ENCODE measurements around the gene PLCD3. TPM values are rescaled to one million over a fixed set of nuclear protein-coding genes. Genes with fewer than 3 reads are reported as not detected.

Gene PLCD3
- total and polyA plus RNA-seq, 10 donors, result 1.5 to 9.9 (median 6.3) TPM

DNA sequence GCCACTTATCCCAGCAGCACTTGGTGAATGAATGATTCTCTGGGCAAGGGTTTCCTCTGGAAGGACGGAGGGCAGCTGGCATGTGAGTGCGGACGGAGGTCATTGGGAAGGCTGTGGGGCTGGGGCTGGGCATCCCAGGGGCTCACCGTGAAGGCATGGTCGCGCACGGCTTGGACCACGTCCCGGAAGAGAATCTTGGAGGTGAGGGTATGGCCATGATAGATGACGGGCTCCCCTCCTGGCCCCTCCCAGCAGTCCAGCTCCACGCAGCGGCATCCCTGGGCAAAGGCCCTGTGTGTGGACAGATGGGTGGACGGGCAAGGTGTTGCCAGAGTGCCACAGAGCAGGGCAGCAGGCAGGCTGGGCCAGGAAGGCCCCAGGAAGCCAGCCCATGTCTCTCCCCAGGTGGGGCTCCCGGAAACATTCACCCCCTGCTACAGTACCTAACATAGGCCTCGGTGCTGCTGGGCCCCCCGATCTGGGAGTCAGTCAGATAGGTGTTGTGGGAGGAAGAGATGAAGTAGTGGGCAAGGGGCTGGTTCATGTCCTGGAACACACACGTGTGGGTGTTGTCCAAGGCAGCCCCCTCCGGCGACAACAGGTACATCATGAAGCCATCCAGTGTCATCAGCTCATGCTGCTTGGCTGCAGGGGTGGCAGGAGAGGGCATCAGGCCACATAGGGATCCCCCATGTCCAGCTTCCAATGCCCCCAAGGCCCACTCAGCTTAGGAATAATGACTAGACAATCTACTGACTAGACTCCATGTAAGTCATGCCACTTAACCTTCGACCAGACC, 14.3 kb downstream of the PLCD3 start:
- no peaks in the 10 kb centered on the region for H3K9me3 ChIP-seq
- H3K27ac ChIP-seq, result no peak overlapping the region
- intact Hi-C loops (cut with DNase I; ENCODE audit: low total_unique reads), result no loop called here
- TF ChIP-seq, protein P1, sequence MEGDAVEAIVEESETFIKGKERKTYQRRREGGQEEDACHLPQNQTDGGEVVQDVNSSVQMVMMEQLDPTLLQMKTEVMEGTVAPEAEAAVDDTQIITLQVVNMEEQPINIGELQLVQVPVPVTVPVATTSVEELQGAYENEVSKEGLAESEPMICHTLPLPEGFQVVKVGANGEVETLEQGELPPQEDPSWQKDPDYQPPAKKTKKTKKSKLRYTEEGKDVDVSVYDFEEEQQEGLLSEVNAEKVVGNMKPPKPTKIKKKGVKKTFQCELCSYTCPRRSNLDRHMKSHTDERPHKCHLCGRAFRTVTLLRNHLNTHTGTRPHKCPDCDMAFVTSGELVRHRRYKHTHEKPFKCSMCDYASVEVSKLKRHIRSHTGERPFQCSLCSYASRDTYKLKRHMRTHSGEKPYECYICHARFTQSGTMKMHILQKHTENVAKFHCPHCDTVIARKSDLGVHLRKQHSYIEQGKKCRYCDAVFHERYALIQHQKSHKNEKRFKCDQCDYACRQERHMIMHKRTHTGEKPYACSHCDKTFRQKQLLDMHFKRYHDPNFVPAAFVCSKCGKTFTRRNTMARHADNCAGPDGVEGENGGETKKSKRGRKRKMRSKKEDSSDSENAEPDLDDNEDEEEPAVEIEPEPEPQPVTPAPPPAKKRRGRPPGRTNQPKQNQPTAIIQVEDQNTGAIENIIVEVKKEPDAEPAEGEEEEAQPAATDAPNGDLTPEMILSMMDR (IDR thresholded peaks at IDR 0.05 in 8 of 11, conservative IDR thresholded peaks at IDR 0.05 in 3 of 11), result no peak
- TF ChIP-seq POLR2A (IDR thresholded peaks at IDR 0.05) (no peak), POLR2AphosphoS5 (IDR thresholded peaks at IDR 0.05) (no peak)
- H3K27me3 ChIP-seq (replicated peaks in 1 of 7), result peaks cover 0 to 14% (median 4%) of the 10 kb centered on the region in 7 donors
- 91 to 96% (median 93%) methylated on average over 15 to 20 of the region's 20 CpGs for WGBS, 5 donors
- DNase-seq, result no peak
- peaks cover 0 to 4% (median 0%) of the 10 kb centered on the region in 6 donors for H3K4me1 ChIP-seq
- peaks cover 0 to 3% (median 0%) of the 10 kb centered on the region in 6 donors for H3K36me3 ChIP-seq
- no peak overlapping the region for H3K4me3 ChIP-seq

DNA sequence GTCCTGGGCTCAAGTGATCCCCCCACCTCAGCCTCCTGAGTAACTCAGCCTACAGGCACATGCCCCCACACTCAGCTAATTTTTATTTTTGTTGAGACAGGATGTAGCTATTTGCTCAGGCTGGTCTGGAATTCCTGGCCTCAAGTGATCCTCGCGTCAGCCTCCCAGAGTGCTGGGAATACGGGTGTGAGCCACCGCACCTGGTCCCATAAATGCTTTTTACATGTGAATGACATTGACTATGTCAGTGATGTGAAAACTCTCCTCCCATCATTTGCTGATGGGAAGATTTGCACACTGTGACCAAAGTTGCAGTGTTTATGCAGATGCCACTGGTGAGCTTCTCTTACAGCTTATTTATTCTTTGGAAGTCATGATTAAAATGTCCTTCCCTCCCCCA, 15.0 kb downstream of the PLCD3 start:
- Histone ChIP-seq H3K9me3 (no peaks in the 10 kb centered on the region), H3K4me3 (no peak overlapping the region), H3K27me3 (replicated peaks in 1 of 7) (peaks cover 0 to 14% (median 4%) of the 10 kb centered on the region in 7 donors), H3K27ac (no peak overlapping the region), H3K4me1 (peaks cover 0 to 6% (median 0%) of the 10 kb centered on the region in 6 donors), H3K36me3 (peaks cover 0 to 3% (median 0%) of the 10 kb centered on the region in 6 donors)
- 91 to 98% (median 92%) methylated on average over 4 of the region's 4 CpGs for WGBS, 5 donors
- no peak for TF ChIP-seq POLR2AphosphoS5 (IDR thresholded peaks at IDR 0.05)
- TF ChIP-seq, protein P1 (IDR thresholded peaks at IDR 0.05 in 8 of 11, conservative IDR thresholded peaks at IDR 0.05 in 3 of 11), result no peak
- no peak for TF ChIP-seq POLR2A (IDR thresholded peaks at IDR 0.05)
- DNase-seq, result no peak
- intact Hi-C loops (cut with DNase I; ENCODE audit: low total_unique reads), result no loop called here

DNA sequence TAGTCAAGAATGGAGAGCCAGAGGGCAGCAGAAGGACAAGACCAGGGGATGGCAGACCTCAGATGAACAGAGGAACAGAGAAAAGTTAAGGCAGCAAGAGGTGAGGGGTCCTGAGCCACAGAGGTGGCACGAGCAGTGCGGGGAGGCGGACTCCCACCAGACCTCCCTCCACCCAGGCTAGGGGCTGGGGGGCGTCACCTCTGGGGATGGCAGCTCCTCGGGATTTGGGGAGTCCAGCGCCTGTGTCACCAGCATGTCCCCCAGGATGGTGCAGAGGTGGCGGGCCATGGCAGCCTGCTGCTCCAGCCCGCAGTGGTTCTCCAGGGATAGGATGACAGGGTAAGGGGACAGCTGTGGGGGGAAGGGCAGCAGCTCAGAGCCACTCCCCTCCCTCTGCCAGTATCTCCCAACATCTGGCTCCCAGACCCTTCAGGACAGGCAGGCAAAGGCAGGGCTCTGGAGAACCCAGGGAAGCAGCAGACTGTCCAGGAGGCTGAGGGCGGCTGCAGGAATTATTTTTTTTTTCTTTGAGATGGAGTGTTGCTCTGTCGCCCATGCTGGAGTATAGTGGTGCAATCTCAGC, 15.8 kb downstream of the PLCD3 start:
- Histone ChIP-seq H3K4me3 (no peak overlapping the region), H3K27ac (no peak overlapping the region), H3K27me3 (replicated peaks in 1 of 7) (peaks cover 0 to 14% (median 4%) of the 10 kb centered on the region in 7 donors), H3K4me1 (peaks cover 1 to 14% (median 6%) of the 10 kb centered on the region in 6 donors), H3K9me3 (no peaks in the 10 kb centered on the region), H3K36me3 (peaks cover 0 to 3% (median 0%) of the 10 kb centered on the region in 6 donors)
- no peak for DNase-seq
- no peak for TF ChIP-seq POLR2A (IDR thresholded peaks at IDR 0.05)
- TF ChIP-seq, protein P1 (IDR thresholded peaks at IDR 0.05 in 8 of 11, conservative IDR thresholded peaks at IDR 0.05 in 3 of 11), result no peak
- no peak for TF ChIP-seq POLR2AphosphoS5 (IDR thresholded peaks at IDR 0.05)
- 91 to 96% (median 93%) methylated on average over 10 of the region's 10 CpGs for WGBS, 5 donors
- intact Hi-C loops (cut with DNase I; ENCODE audit: low total_unique reads), result no loop called here

DNA sequence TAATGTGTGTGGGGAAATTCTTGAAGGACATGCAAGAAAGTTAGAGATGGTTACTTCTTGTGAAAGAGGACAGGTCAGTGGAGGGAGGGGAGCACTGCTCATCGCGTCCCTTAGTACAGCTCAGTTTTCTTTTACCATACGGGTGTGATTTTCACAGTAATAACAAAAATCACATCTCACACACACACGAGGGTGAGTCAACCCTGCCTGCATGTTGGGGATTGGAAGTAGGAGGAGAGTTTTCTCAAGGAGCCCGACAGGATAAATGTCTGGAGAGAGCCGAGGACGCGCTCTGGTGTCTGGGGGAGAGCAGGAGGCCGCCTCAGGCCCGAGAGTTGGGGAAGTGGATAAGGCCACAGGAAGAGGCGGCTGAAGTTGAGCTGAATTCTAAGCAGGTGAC, 16.4 kb downstream of the PLCD3 start:
- Histone ChIP-seq H3K36me3 (peaks cover 0 to 3% (median 0%) of the 10 kb centered on the region in 6 donors), H3K27ac (no peak overlapping the region)

More for the DNA sequence above, 16.4 kb downstream of the PLCD3 start:
- no peak for TF ChIP-seq POLR2A (IDR thresholded peaks at IDR 0.05)
- TF ChIP-seq, protein P1 (IDR thresholded peaks at IDR 0.05 in 8 of 11, conservative IDR thresholded peaks at IDR 0.05 in 3 of 11), result no peak
- DNase-seq, result no peak
- Histone ChIP-seq H3K9me3 (no peaks in the 10 kb centered on the region), H3K4me3 (no peak overlapping the region), H3K27me3 (replicated peaks in 1 of 7) (peaks cover 0 to 8% (median 2%) of the 10 kb centered on the region in 7 donors), H3K4me1 (peaks cover 5 to 18% (median 11%) of the 10 kb centered on the region in 6 donors)
- WGBS, 5 donors, result 57 to 73% (median 72%) methylated on average over 11 of the region's 11 CpGs
- intact Hi-C loops (cut with DNase I; ENCODE audit: low total_unique reads), result no loop called here
